NCI-H2196 (cell line): ENCODE measurements around the gene FAM149A.

ENCODE experiments used
- DNase-seq: peaks from one replicate; lab custom pipeline; 2025; ENCODE audit not compliant: unreplicated experiment; lab: John Stamatoyannopoulos, UW

The FAM149A gene

GRCh38 chr4:186104114-186104889 lies at the start of gene FAM149A:
TSS of gene FAM149A (plus strand) at chr4:186104704.
- peak; percentile 32 for DNase-seq

DNA sequence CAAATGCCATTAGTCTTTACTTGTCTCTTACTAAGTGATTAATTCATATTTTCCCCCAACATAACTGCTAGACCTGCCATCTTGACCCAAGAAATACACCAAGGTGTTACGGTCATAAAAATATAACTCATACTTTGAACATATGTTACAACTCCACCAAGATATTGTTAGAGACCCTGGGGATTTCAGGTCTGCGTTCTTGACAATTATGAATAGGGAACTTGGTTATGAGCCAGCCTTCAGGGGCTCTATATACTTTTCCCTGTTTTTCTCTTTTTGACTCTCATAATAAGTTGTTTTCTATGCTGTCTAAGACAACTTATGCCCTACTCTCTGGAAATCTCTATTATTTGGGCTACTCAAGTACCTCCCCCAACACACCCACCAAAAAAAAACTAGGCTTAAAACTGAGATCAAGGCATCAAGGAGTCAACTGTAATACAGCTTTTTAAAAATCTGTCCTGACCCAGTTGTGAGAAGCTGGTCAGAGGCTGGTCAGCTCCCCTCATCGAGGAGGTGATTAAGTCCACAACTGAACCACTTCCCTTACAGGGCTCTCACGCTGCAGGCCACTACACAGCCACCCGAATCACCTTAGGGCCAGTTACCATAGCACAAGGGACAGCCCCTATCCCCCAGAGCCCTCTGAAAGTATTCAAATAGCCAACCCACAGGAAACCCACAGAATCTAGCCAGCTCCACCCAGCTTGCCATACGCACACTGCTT lies 46.1 kb upstream of the FAM149A start:
- no peak for DNase-seq

DNA sequence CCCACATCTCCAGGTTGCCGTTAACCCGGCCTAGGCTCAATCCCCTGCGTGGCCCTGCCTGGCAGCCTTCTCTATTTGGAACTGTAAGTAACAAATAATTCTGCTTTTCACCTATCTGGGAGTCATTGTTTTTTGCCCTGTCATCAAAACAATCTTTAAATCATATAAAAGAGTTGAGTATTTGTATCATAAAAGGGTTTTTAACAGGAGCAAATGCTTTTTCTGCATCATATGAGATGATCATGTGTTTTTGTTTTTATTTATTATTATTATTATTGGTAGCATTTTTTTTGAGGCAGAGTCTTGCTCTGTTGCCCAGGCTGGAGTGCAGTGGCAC lies 45.6 kb upstream of the FAM149A start:
- no peak for DNase-seq

- DNase-seq = no peak
Observed at GRCh38 chr4:186061921-186062320, 42.6 kb upstream of the FAM149A start.

GRCh38 chr4:186067757-186068385 lies 36.6 kb upstream of the FAM149A start:
- peak; percentile 7 for DNase-seq

DNA sequence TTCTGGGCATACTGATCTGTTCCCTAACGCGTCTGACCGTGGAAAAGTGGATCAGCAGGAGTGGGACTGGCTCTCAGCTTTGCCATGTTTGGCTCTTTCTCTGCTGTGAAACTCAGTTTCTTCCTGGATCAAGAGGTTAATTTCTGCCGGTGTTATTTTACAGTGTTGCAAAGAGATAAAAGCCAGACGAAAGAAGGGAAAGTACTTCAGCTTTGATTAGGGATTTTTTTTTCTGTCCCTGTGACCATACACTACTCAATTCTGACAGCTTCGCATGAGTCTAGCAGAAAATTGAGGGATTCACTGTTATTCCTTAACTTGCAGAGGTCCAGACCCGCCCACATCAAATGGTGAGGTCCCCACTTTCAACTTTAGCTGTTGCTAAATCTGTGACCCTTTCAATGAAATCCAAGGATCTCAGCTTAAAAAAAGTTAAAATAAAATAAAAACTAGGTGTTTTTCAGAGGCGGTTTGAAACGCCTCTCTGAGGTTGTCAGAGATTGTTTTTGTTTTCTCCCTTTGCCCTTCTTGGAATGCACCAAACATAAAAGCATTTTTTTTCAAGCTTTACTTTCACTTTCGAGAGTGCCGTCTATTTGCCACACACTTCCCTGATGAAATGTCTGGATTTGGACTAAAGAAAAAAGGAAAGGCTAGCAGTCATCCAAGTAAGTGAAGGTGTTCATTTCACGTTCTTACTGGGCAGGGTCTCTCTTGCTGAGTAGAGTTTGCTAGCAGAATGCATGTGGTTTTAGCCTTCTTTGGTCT lies 35.7 kb upstream of the FAM149A start, which contains the start of gene TLR3:
TLR3 (plus strand) TSS at position 576 of the 768 bp plus-strand sequence. CDS start 7,464 bp downstream, outside the sequence.
- peak; percentile 4 for DNase-seq

DNA sequence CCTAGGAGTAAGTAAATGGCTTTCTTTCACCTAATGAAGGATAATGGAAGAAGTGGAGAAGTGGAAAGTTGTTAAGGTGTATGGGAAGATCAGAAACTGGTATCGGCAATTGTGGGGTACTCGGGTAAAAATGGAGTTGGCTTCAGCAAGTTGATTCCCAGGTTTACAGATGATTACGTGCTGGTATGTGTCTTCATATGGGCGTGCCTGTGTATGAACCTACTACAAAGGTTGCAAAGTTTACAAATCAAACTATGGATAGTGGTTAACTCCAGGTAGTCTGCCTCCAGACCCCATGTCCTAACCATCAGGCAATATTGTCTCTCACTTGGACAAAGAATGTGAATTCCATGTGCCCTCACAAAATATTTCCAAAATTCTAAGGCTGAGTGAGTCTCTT lies 34.8 kb upstream of the FAM149A start:
- no peak for DNase-seq

- DNase-seq = no peak
Observed at GRCh38 chr4:186072516-186072915, 32.0 kb upstream of the FAM149A start.

DNA sequence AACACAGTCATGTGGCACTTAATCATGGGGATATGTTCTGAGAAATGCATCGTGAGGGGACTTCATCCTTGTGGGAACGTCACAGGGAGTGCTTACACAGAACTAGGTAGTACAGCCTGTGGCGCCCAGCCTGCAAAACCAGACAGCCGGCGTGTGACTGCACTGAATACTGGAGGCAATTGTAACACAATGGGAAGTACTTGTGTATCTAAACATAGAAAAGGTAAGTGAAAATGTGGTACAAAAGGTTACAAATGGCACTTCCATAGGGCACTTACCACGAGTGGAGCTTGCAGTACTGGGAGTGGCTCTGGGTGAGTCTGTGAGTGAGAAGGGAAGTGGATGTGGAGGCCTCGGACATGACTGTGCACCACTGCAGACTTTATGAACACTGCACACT lies 30.3 kb upstream of the FAM149A start:
- DNase-seq = no peak

- DNase-seq = no peak
Observed at GRCh38 chr4:186078981-186079638, 25.4 kb upstream of the FAM149A start.

- DNase-seq = no peak
Observed at GRCh38 chr4:186079694-186080093, 24.8 kb upstream of the FAM149A start.

GRCh38 chr4:186081202-186081807 lies 23.2 kb upstream of the FAM149A start:
- DNase-seq = no peak

GRCh38 chr4:186082221-186082620 lies 22.3 kb upstream of the FAM149A start:
- DNase-seq = no peak

DNA sequence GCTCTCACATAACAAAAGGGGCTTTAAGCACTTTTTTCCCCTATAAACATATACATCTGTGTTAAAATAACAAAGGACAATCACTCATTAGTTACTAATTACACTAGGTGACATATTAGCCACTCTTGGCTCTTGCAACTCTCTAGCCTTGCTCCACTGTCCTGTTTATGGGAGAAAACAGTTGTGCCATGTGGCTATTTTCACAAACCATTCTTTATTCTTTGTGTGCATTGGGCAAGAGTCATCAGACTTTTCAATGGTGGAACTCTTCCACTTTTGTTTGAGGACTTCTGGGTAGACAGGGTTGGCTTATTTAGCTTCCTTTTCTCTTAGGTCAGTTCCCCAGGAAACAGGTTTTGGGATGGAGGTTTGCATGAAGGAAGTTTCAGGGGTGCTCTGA lies 16.0 kb upstream of the FAM149A start:
- no peak for DNase-seq

DNA sequence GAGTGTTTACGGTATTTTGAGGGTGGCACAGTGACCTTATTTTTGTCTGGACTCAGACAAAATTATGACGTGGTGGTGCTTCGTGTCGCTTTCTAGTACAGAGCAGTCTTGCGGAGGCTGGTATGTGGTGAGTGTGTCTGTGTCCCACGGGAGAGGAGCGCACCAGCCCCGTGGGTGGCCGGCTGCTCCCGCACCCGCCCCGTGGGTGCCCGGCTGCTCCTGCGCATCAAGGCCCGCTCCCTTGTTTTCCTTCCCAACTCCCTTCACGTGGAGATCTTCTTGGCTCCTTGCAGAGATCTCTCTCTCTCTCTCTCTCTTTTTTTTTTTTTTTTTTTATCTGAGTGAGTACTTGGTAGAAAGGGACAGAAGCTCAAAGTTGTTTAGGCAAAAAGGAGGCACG lies 12.2 kb upstream of the FAM149A start:
- no peak for DNase-seq

DNA sequence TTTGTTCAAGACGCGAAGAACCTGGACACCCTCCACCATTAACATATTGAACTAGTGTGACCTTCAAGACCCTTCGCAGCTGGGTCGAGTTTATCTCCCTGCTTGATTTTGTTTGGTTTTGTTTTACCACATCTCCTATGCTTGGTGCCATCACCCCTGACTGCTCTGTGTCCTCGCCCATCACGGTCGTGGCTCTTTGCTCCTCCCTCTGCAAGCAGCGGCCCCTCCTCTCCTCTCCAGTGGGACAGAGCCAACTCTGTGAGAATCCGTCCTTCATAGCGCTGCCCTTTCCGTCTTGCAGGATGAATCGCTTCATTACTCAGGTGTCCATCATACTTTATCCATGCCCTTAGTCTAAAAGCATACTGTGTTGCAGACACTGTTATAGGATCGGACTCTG lies 9.1 kb upstream of the FAM149A start:
- no peak for DNase-seq

GRCh38 chr4:186096681-186097165 lies 7.8 kb upstream of the FAM149A start:
- no peak for DNase-seq

GRCh38 chr4:186097386-186097785 lies 7.1 kb upstream of the FAM149A start:
- DNase-seq = no peak

DNA sequence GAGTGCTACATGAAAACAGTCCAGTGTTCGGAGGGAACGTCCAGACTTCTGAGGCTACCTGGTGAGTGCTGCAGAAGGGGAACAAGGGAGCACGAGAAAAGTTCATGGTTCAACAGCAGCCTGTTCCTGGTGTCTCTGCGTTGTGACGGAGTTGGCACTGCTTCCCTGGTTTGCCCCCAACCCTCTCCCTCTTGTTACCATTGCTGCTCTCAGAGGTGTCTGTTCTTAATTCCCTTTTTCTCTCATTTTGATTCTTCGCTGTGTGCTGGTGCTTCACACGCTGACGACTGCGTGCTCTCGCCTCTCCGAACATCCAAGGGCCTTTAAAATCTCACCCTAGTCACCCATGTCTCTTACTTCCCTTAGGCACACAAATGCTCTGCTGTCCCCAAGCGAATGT lies 1.6 kb upstream of the FAM149A start:
- no peak for DNase-seq
